Measurements from ENCODE around the gene CDV3.

The CDV3 gene

DNA sequence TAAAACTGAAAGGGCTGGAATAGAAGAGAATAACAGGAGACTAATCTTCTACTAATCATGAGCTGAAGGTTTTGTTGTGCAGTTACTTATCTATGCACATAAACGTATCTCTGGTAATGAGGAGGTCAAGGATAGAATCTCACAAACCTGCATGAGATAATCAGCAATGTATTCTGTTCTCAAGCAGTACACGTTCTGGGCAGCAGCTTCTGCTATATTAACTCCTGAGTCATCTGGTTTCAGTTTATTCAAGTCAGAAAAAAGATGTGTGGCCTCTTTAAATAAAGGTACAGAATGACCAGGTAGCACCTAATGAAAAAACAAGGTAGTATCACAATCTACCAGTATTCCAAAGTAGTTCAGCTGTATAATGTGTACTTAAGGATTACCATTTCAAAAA is 34.9 kb downstream of the CDV3 start:
- no peak for DNase-seq (ENCODE audit: low read depth in 1 of 2, low spot score in 1 of 2)
- no peak overlapping the region for H3K27ac ChIP-seq (replicated peaks)
- TF ChIP-seq POLR2AphosphoS5 (IDR thresholded peaks at IDR 0.05; ENCODE audit: low read depth) (no peak), GABPA (IDR thresholded peaks at IDR 0.05; ENCODE audit: low read depth) (no peak)
- TF ChIP-seq, protein P1, sequence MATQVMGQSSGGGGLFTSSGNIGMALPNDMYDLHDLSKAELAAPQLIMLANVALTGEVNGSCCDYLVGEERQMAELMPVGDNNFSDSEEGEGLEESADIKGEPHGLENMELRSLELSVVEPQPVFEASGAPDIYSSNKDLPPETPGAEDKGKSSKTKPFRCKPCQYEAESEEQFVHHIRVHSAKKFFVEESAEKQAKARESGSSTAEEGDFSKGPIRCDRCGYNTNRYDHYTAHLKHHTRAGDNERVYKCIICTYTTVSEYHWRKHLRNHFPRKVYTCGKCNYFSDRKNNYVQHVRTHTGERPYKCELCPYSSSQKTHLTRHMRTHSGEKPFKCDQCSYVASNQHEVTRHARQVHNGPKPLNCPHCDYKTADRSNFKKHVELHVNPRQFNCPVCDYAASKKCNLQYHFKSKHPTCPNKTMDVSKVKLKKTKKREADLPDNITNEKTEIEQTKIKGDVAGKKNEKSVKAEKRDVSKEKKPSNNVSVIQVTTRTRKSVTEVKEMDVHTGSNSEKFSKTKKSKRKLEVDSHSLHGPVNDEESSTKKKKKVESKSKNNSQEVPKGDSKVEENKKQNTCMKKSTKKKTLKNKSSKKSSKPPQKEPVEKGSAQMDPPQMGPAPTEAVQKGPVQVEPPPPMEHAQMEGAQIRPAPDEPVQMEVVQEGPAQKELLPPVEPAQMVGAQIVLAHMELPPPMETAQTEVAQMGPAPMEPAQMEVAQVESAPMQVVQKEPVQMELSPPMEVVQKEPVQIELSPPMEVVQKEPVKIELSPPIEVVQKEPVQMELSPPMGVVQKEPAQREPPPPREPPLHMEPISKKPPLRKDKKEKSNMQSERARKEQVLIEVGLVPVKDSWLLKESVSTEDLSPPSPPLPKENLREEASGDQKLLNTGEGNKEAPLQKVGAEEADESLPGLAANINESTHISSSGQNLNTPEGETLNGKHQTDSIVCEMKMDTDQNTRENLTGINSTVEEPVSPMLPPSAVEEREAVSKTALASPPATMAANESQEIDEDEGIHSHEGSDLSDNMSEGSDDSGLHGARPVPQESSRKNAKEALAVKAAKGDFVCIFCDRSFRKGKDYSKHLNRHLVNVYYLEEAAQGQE (IDR thresholded peaks at IDR 0.05; ENCODE audit: insufficient replicate concordance, low read depth), result no peak
- TF ChIP-seq, protein P2, sequence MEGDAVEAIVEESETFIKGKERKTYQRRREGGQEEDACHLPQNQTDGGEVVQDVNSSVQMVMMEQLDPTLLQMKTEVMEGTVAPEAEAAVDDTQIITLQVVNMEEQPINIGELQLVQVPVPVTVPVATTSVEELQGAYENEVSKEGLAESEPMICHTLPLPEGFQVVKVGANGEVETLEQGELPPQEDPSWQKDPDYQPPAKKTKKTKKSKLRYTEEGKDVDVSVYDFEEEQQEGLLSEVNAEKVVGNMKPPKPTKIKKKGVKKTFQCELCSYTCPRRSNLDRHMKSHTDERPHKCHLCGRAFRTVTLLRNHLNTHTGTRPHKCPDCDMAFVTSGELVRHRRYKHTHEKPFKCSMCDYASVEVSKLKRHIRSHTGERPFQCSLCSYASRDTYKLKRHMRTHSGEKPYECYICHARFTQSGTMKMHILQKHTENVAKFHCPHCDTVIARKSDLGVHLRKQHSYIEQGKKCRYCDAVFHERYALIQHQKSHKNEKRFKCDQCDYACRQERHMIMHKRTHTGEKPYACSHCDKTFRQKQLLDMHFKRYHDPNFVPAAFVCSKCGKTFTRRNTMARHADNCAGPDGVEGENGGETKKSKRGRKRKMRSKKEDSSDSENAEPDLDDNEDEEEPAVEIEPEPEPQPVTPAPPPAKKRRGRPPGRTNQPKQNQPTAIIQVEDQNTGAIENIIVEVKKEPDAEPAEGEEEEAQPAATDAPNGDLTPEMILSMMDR (IDR thresholded peaks at IDR 0.05; ENCODE audit: insufficient read depth, low read length), result no peak
- H3K4me3 ChIP-seq (replicated peaks; ENCODE audit: insufficient read depth, low read length), result no peak overlapping the region
- H3K27me3 ChIP-seq (ENCODE audit: insufficient read depth, poor library complexity, severe bottlenecking), result no peaks in the 10 kb centered on the region

DNA sequence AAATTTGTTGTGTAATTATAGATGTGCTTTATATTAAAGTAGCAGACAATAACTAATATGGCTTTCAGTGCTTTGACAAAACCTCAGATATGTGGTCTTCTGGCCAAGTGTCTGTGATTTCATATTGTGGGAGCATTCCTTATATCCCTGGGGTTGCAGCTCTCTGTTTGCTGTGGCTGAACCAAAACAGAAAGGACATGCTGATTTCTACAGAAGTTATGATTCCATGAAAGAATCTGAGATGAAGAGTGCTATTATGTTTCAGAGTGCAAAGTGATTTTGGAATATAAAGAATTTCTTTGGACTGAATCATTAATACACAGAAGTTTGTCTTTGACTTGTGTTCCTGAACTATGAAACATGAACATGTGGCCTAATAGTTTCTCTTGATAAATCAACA is 36.5 kb downstream of the CDV3 start:
- H3K27ac ChIP-seq (replicated peaks), result no peak overlapping the region

DNA sequence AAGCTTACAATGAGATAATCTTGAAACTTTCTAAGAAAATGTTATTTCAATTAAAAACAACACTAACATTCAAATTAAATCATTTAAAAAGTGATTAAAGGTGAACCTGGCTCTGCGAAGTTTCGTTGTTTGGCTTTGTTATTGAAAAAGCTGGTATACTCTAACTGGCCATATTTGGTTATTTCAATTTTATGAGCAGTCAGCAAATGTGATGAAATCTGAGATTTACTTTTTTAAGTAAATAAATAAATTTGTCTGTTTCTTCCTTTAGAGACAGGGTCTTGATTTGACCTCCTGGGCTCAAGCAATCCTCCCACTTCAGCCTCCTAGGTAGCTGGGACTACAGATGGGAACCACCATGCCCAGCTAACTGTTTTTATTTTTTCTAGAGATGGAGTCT is 38.0 kb downstream of the CDV3 start:
- no peak overlapping the region for H3K4me3 ChIP-seq (replicated peaks; ENCODE audit: insufficient read depth, low read length)
- TF ChIP-seq SPI1 (IDR thresholded peaks at IDR 0.05; ENCODE audit: borderline replicate concordance, low read depth) (no peak), GABPA (IDR thresholded peaks at IDR 0.05; ENCODE audit: low read depth) (no peak)
- TF ChIP-seq, protein P2 (IDR thresholded peaks at IDR 0.05; ENCODE audit: insufficient read depth, low read length), result no peak
- TF ChIP-seq, protein P1 (IDR thresholded peaks at IDR 0.05; ENCODE audit: insufficient replicate concordance, low read depth), result no peak
- H3K27ac ChIP-seq (replicated peaks), result no peak overlapping the region
- no peak for DNase-seq (ENCODE audit: low read depth in 1 of 2, low spot score in 1 of 2)
- no peaks in the 10 kb centered on the region for H3K27me3 ChIP-seq (ENCODE audit: insufficient read depth, poor library complexity, severe bottlenecking)

More for the DNA sequence above, 36.5 kb downstream of the CDV3 start:
- no peak overlapping the region for H3K4me3 ChIP-seq (replicated peaks; ENCODE audit: insufficient read depth, low read length)
- TF ChIP-seq, protein P2 (IDR thresholded peaks at IDR 0.05; ENCODE audit: insufficient read depth, low read length), result no peak
- TF ChIP-seq SPI1 (IDR thresholded peaks at IDR 0.05; ENCODE audit: borderline replicate concordance, low read depth) (no peak), POLR2AphosphoS5 (IDR thresholded peaks at IDR 0.05; ENCODE audit: low read depth) (no peak), GABPA (IDR thresholded peaks at IDR 0.05; ENCODE audit: low read depth) (no peak)
- TF ChIP-seq, protein P1 (IDR thresholded peaks at IDR 0.05; ENCODE audit: insufficient replicate concordance, low read depth), result no peak
- no peaks in the 10 kb centered on the region for H3K27me3 ChIP-seq (ENCODE audit: insufficient read depth, poor library complexity, severe bottlenecking)
- no peak for DNase-seq (ENCODE audit: low read depth in 1 of 2, low spot score in 1 of 2)
